MCF 10A (cell line): ENCODE data around the gene MAP2K3. TPM values are rescaled to one million over a fixed set of nuclear protein-coding genes. Genes with fewer than 3 reads are reported as not detected.

Experiments
- BruUV-seq: library from RNA; stranded (reverse); fragments of 400-500 nt; replicated peaks from 2 replicates; lab custom pipeline; 2021; lab: Mats Ljungman, UMichigan
- CTCF ChIA-PET: fragments of 300-600 bp; sonication (Branson Sonifier 250); formaldehyde crosslinking; extraction: SDS; loops from one replicate; lab custom pipeline; 2021; ENCODE audit warnings: antibody characterized with exemption, inconsistent platforms; lab: Yijun Ruan, JAX
- POLR2A ChIA-PET: fragments of 300-600, 350-650 bp; sonication (Branson Sonifier 250); formaldehyde crosslinking; extraction: SDS; loops from one replicate; lab custom pipeline; 2020; ENCODE audit warnings: antibody characterized with exemption, inconsistent platforms; lab: Yijun Ruan, JAX
- DNase-seq: peaks from one replicate; pipeline ENCODE4 v3.0.0-alpha.2; 2018; ENCODE audit not compliant: unreplicated experiment
- H3K27ac Mint-ChIP-seq: one replicate; pipeline ENCODE4 v1.8.0; 2022; ENCODE audit warnings: mild to moderate bottlenecking, low read depth, mixed read lengths; ENCODE audit not compliant: unreplicated experiment
- H3K27me3 Mint-ChIP-seq: one replicate; pipeline ENCODE4 v1.8.0; 2022; ENCODE audit warnings: mixed read lengths; ENCODE audit not compliant: insufficient read depth, unreplicated experiment
- H3K36me3 Mint-ChIP-seq: one replicate; pipeline ENCODE4 v1.8.0; 2022; ENCODE audit warnings: mild to moderate bottlenecking, moderate library complexity, mixed read lengths; ENCODE audit not compliant: insufficient read depth, unreplicated experiment
- H3K4me1 Mint-ChIP-seq: one replicate; pipeline ENCODE4 v1.8.0; 2022; ENCODE audit warnings: mixed read lengths; ENCODE audit not compliant: insufficient read depth, unreplicated experiment
- H3K4me3 Mint-ChIP-seq: one replicate; pipeline ENCODE4 v1.8.0; 2022; ENCODE audit warnings: mild to moderate bottlenecking, moderate library complexity, mixed read lengths; ENCODE audit not compliant: unreplicated experiment
- H3K9me3 Mint-ChIP-seq: one replicate; pipeline ENCODE4 v1.8.0; 2022; ENCODE audit warnings: mixed read lengths; ENCODE audit not compliant: unreplicated experiment
- CTCF ChIP-seq: fragments of 200-600 bp; IDR thresholded peaks from one replicate; pipeline ENCODE4 v1.8.0; 2022; ENCODE audit warnings: antibody characterized with exemption, mild to moderate bottlenecking; ENCODE audit not compliant: unreplicated experiment
- intact Hi-C: fragments of 100-400 bp; cut with micrococcal nuclease; formaldehyde crosslinking; loops from 2 replicates; pipeline ENCODE4 v1.14.1; 2022
- total RNA-seq: library from RNA; stranded (reverse); gene quantifications from 2 replicates; pipeline ENCODE4 v1.2.3, GENCODE V29; 2022

MAP2K3 gene
- total RNA-seq, 1 experiment from 2014 or later, result 45.2 TPM

- no TSS peak for BruUV-seq
- ChIA-PET CTCF (interaction anchor here (1.5 kb wide), 1 partner anchor 127 kb away, joined by 4 read pairs; no protein-coding TSS in a partner anchor), POLR2A (interaction anchor here (1.0 kb wide), 1 partner anchor 23 kb away, joined by 3 read pairs; no protein-coding TSS in a partner anchor)
- Mint-ChIP-seq H3K4me3 (no peak overlapping the region), H3K4me1 (peaks cover 10% of the 10 kb centered on the region), H3K36me3 (peaks cover 15% of the 10 kb centered on the region), H3K9me3 (no peaks in the 10 kb centered on the region), H3K27me3 (no peaks in the 10 kb centered on the region), H3K27ac (no peak overlapping the region)
- no peak for TF ChIP-seq CTCF
- DNase-seq, result no peak
- intact Hi-C loops, result loop anchor here (10.0 kb wide), 1 partner anchor 122 kb away; the partner anchor contains the start of gene DHRS7B
Measured at GRCh38 chr17:21246698-21247097, 37.8 kb upstream of the MAP2K3 start.

- H3K27me3 Mint-ChIP-seq, result no peaks in the 10 kb centered on the region
- CTCF ChIA-PET, result interaction anchor here (1.5 to 2.7 kb wide), 2 partner anchors 8 to 128 kb away, joined by 4 to 15 read pairs; no protein-coding TSS in a partner anchor
- intact Hi-C loops, result loop anchor here (10.0 kb wide), 1 partner anchor 123 kb away; the partner anchor contains the start of gene DHRS7B
Measured at GRCh38 chr17:21247552-21248258, 36.8 kb upstream of the MAP2K3 start.

GRCh38 chr17:21248500-21248899 lies 36.0 kb upstream of the MAP2K3 start:
- POLR2A ChIA-PET, result no interaction called here
- peaks cover 10% of the 10 kb centered on the region for H3K4me1 Mint-ChIP-seq
- TF ChIP-seq CTCF, result no peak
- no peak overlapping the region for H3K27ac Mint-ChIP-seq
- no peaks in the 10 kb centered on the region for H3K27me3 Mint-ChIP-seq
- H3K36me3 Mint-ChIP-seq, result peaks cover 15% of the 10 kb centered on the region
- BruUV-seq, result no TSS peak
- CTCF ChIA-PET, result interaction anchor here (0.7 to 2.7 kb wide), 3 partner anchors 9 to 120 kb away, joined by 3 to 15 read pairs (median 6); no protein-coding TSS in a partner anchor
- intact Hi-C loops, result loop anchor here (10.0 kb wide), 1 partner anchor 124 kb away; the partner anchor contains the start of gene DHRS7B
- DNase-seq, result no peak
- H3K4me3 Mint-ChIP-seq, result no peak overlapping the region
- no peaks in the 10 kb centered on the region for H3K9me3 Mint-ChIP-seq

More at GRCh38 chr17:21247552-21248258, 36.8 kb upstream of the MAP2K3 start:
- Mint-ChIP-seq H3K4me3 (no peak overlapping the region), H3K9me3 (no peaks in the 10 kb centered on the region), H3K36me3 (peaks cover 15% of the 10 kb centered on the region), H3K27ac (no peak overlapping the region), H3K4me1 (peaks cover 10% of the 10 kb centered on the region)
- POLR2A ChIA-PET, result no interaction called here
- BruUV-seq, result no TSS peak
- TF ChIP-seq CTCF, result no peak
- DNase-seq, result no peak
